Measurements from ENCODE around the gene MMD2. TPM values are rescaled to one million over a fixed set of nuclear protein-coding genes. Genes with fewer than 3 reads are reported as not detected.

The MMD2 gene
- total RNA-seq, 1 experiment from 2014 or later = not detected

DNA sequence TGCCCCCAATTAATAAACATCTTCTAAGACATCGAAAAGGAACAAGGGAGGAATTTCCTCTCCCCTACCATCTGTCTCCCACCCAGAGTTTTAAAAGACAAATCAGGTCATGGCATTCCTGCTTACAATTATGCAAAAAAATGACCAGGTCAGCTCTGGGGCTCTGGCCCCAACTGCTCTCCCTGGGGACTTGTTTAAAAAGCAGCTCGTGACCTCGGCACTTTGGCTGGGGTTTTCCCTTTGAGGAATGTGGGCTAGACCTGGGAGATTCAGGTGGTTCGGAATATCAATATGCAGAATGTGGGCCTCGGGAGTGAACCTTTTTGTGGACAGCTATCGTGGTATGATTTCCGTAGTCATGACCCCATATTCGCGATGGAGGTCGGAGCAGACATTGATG is 74.8 kb downstream of the MMD2 start:
- Histone ChIP-seq H3K27me3 (ENCODE audit: low read length) (no peaks in the 10 kb centered on the region), H3K4me2 (ENCODE audit: low read length) (no peak overlapping the region), H3K4me1 (ENCODE audit: insufficient read depth, low read length) (0 out of 2 replicates have a peak, but pooled peaks cover 10% of the 10 kb centered on the region)

GRCh38 chr7:4883372-4884144 is 75.4 kb downstream of the MMD2 start, which contains the start of gene RADIL:
Gene RADIL, minus strand, starts transcription at chr7:4883716. Its CDS starts 5,577 bp downstream, at chr7:4878139.
- DNase-seq = peak; percentile 91
- H2AFZ ChIP-seq (ENCODE audit: low read length) = peak within 1 kb of the TSS; percentile 82

More for the DNA sequence above, 74.8 kb downstream of the MMD2 start:
- DNase-seq = no peak
- POLR2A ChIA-PET (ENCODE audit: unreplicated experiment) = interaction anchor here (0.6 kb wide), 1 partner anchor 210 kb away, joined by 20 read pairs; no protein-coding TSS in a partner anchor
- Histone ChIP-seq H2AFZ (ENCODE audit: low read length) (no peak overlapping the region), H3F3A (ENCODE audit: low read length, unreplicated experiment) (no peaks in the 10 kb centered on the region), H3K27ac (ENCODE audit: low read length) (no peak overlapping the region), H3K79me2 (ENCODE audit: low read length) (no peaks in the 10 kb centered on the region), H3K9me3 (ENCODE audit: low read length) (no peaks in the 10 kb centered on the region), H3K4me3 (ENCODE audit: low read length) (no peak overlapping the region), H3K9ac (ENCODE audit: low read length) (no peak overlapping the region), H3K9me2 (replicated peaks; ENCODE audit: low read length) (no peaks in the 10 kb centered on the region), H4K20me1 (ENCODE audit: low read length) (no peaks in the 10 kb centered on the region), H3K36me3 (ENCODE audit: low read depth, low read length) (no peaks in the 10 kb centered on the region)
- no TSS peak for BruUV-seq (replicated peaks)
- intact Hi-C loops (cut with micrococcal nuclease) = loop anchor here (10.0 kb wide), 1 partner anchor 91 kb away; no protein-coding TSS in a partner anchor
- no peak for ATAC-seq
- CTCF ChIA-PET = interaction anchor here (0.7 kb wide), 1 partner anchor 35 kb away, joined by 10 read pairs; no protein-coding TSS in a partner anchor
- TF ChIP-seq EZH2 (IDR thresholded peaks at IDR 0.05; ENCODE audit: low read length, unreplicated experiment) (no peak), CTCF (conservative IDR thresholded peaks at IDR 0.05; ENCODE audit: low read depth, low read length) (no peak), EZH2phosphoT487 (IDR thresholded peaks at IDR 0.05; ENCODE audit: borderline replicate concordance, low read length) (no peak)

More at GRCh38 chr7:4883372-4884144, 75.4 kb downstream of the MMD2 start, which contains the start of gene RADIL:
- no peaks in the 10 kb centered on the region for H3K36me3 ChIP-seq (ENCODE audit: low read depth, low read length)
- peak within 1 kb of the TSS; percentile 70 for H3K4me3 ChIP-seq (ENCODE audit: low read length)
- no peaks in the 10 kb centered on the region for H3F3A ChIP-seq (ENCODE audit: low read length, unreplicated experiment)
- no peaks in the 10 kb centered on the region for H4K20me1 ChIP-seq (ENCODE audit: low read length)
- H3K4me2 ChIP-seq (ENCODE audit: low read length) = peak within 1 kb of the TSS; percentile 89
- H3K9me3 ChIP-seq (ENCODE audit: low read length) = no peaks in the 10 kb centered on the region
- H3K9ac ChIP-seq (ENCODE audit: low read length) = peak within 1 kb of the TSS; percentile 59
- BruUV-seq (replicated peaks) = no TSS peak
- 0 out of 2 replicates have a peak, but pooled peaks cover 10% of the 10 kb centered on the region for H3K4me1 ChIP-seq (ENCODE audit: insufficient read depth, low read length)
- H3K27ac ChIP-seq (ENCODE audit: low read length) = no peak within 1 kb of the TSS
- H3K27me3 ChIP-seq (ENCODE audit: low read length) = no peaks in the 10 kb centered on the region
- no peaks in the 10 kb centered on the region for H3K79me2 ChIP-seq (ENCODE audit: low read length)
- CTCF ChIA-PET = interaction anchor here (0.6 to 1.5 kb wide), 5 partner anchors 34 to 205 kb away, joined by 3 to 10 read pairs (median 6); no protein-coding TSS in a partner anchor
- ATAC-seq = peak; percentile 81
- no peaks in the 10 kb centered on the region for H3K9me2 ChIP-seq (replicated peaks; ENCODE audit: low read length)
- TF ChIP-seq CTCF (conservative IDR thresholded peaks at IDR 0.05; ENCODE audit: low read depth, low read length) = peak; percentile 75
- no peak for TF ChIP-seq EZH2phosphoT487 (IDR thresholded peaks at IDR 0.05; ENCODE audit: borderline replicate concordance, low read length)
- no peak for TF ChIP-seq EZH2 (IDR thresholded peaks at IDR 0.05; ENCODE audit: low read length, unreplicated experiment)
- intact Hi-C loops (cut with micrococcal nuclease) = loop anchor here (1.0 to 10.0 kb wide), 3 partner anchors 34 to 91 kb away; no protein-coding TSS in a partner anchor
- POLR2A ChIA-PET (ENCODE audit: unreplicated experiment) = interaction anchor here (0.7 kb wide), 1 partner anchor 52 kb away, joined by 4 read pairs; no protein-coding TSS in a partner anchor
